GM12872 (cell line): Measurements from ENCODE around the gene HEATR3.

Experiments
- CTCF ChIP-seq: IDR thresholded peaks from 3 replicates; pipeline ENCODE4 v1.5.1; 2011; ENCODE audit warnings: low read depth, mild to moderate bottlenecking, low read length, moderate library complexity; ENCODE audit not compliant: insufficient read depth

The HEATR3 gene

GRCh38 chr16:50126183-50126582 is 60.4 kb downstream of the HEATR3 start:
- no peak for TF ChIP-seq CTCF

GRCh38 chr16:50133214-50133613 is 67.4 kb downstream of the HEATR3 start:
- no peak for TF ChIP-seq CTCF

- peak; percentile 36; the same call in 2 of the 3 replicates for TF ChIP-seq CTCF
These were observed 70.6 kb downstream of the HEATR3 start for GRCh38 chr16:50136399-50136798.

- no peak for TF ChIP-seq CTCF
These were observed 71.5 kb downstream of the HEATR3 start for GRCh38 chr16:50137268-50137667.

- no peak for TF ChIP-seq CTCF
These were observed 73.8 kb downstream of the HEATR3 start for GRCh38 chr16:50139580-50139979.

GRCh38 chr16:50144211-50144610 is 78.4 kb downstream of the HEATR3 start:
- TF ChIP-seq CTCF: no peak

GRCh38 chr16:50146479-50147435 is 81.0 kb downstream of the HEATR3 start:
- TF ChIP-seq CTCF: no peak
